GM21381 (cell line): ENCODE data around the gene PRSS57.

Experiments used
- ATAC-seq: cut with Tn5 transposase; IDR thresholded peaks from one replicate; pipeline ENCODE4 v1.9.1; 2021; ENCODE audit warnings: mild to moderate bottlenecking, moderate library complexity; ENCODE audit not compliant: unreplicated experiment

Gene PRSS57

DNA sequence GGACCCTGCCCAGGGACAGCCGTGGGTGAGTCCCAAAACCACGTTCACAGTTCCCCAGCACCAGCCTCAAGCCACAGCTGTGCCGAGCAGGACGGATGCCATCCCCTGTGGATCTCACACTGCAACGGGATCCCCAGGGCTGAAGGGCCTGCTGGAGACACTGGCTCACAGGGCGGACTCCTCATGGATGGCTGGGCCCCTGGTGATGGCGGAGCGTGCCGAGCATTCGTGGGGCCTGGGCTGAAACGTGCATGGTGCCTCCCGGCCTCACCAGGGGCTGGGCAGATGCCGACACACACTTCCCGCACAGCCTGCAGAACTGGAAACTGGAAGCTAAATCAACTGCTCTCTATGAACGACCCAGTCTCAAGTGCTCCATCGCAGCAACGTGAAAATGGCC lies 41.8 kb downstream of the PRSS57 start:
- ATAC-seq = no peak

DNA sequence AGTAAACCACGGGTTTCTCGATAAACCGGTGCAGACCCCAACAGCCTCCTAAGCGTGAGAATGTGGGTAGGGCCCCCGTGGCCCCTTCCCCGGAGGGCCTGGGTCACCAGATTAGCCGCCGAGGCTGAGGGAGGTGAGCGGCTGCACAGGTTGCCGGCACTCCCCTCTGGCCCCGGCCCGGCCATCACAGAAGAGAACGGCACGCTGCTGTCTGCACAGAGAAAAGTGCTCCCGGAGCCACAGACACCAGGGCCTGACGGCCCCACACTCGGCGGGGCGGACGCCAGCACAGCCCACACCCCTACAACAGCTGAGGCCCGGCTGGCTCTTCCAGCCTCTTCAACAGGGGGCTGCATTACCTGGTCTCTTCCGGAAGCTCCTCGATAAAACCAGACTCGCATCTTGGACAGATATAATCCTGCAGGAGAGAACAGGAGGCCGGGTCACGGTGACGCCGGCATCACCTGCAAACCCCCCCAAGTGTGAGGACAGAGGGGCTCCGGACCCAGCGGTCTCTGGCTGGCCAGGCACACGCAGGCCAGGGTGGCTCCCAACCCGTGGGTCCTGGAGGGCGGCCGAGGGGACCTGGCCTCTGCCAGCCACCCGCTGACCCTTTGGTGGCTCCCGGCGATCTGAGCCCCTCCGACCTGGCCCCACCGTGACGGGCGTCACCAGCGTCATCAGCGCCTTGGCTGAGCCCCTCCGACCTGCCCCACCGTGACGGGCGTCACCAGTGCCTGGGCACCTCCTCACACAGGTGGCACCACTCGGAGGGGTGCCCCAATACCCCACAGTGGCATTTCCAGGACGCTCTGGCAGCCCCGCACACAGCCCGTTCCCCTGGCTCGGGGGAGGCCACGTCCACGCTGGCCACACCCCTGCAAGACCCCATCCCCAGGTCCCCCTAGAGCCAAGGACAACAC lies 42.5 kb downstream of the PRSS57 start:
- no peak for ATAC-seq

DNA sequence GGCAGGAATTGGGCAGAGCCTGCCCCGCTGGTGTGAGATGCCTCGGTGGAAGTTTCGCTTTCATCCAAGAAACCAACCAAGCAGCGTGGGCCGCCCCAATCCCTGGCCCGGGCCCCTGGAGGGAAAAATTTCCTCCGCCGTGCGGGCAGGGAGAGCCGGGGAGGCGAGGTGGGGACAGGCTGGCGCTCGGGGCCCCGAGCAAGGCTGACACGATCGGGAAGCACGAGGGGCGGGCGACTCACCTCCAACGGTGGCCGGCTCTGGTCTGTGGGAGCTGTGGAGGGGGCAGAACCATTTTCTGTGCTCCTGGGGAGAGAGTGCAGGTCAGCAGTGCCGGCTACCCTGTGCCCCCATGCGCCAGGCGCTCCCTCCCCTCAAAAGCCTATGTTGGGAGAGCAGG lies 43.3 kb downstream of the PRSS57 start:
- ATAC-seq = no peak

- no peak for ATAC-seq
These were observed 44.0 kb downstream of the PRSS57 start for GRCh38 chr19:651114-651818.

DNA sequence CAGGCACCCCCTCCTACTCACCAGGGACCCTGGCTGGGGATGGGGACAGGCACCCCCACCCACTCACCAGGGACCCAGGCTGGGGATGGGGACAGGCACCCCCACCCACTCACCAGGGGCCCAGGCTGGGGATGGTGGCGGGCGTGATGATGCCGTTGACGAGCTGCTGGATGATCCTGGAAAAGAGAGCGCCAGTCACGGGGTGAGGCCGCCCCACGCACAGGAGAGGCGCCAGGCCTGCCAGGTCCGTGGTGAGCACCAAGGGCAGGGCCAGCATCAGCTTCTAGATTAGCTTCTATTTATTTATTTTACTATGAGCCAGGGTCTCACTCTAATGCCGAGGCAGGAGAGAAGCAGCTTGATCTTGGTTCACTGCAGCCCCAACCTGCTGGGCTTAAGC lies 45.1 kb downstream of the PRSS57 start:
- no peak for ATAC-seq

- no peak for ATAC-seq
These were observed 46.1 kb downstream of the PRSS57 start for GRCh38 chr19:648904-649801.

DNA sequence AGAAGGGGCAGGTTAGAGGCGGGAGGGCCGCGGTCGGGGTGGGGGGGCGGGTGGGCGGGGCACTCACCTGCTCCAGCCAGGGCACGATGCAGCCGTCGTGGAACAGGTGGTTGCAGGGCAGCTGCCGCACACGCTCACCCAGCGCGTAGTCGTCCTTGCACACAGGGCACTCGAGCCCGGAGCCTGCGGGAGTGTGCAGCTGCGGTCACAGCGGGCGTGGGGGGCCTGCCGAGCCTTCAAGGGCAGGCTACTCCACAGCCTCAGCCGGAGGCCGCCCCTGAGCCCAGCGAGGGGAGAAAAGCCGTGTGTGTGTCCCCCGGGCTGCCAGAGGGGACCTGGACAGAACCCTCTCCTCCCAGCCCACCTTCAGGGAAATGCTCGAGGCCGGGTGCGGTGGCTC lies 46.9 kb downstream of the PRSS57 start:
- no peak for ATAC-seq

DNA sequence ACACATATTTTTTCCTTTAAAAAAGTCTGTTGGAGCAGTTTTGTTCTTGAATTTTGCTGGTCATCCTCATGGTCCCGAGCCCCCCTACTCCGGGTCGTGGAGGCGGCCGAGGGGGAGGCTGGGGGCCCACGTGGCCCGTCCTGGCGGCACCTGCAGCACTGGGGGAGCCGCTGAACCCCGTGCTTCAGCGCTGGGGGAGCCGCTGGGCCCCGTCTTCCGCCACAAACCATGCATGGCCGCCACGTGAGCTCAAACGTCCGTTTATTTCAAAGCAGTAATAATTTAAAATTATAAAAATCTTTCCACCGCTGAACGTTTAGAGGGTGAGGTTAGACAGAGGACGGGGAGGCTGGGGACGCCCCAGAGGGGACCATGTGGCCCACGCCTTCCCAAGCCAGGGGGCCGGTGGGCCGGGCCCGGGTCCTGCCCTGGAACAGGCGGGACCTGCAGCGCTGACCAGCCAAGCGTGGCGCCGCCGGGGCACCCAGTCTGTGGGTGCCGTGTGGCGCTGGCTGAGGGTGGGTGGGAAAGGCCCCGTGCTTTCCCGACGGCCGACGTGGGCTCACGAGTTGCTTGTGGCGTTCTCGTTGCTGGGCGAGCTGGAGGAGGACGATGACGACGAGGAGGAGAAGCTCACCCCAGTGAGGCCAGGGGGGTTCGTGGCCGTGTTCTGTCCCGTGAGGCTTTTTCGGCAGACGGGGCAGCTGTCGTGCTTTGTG lies 47.5 kb downstream of the PRSS57 start:
- no peak for ATAC-seq

DNA sequence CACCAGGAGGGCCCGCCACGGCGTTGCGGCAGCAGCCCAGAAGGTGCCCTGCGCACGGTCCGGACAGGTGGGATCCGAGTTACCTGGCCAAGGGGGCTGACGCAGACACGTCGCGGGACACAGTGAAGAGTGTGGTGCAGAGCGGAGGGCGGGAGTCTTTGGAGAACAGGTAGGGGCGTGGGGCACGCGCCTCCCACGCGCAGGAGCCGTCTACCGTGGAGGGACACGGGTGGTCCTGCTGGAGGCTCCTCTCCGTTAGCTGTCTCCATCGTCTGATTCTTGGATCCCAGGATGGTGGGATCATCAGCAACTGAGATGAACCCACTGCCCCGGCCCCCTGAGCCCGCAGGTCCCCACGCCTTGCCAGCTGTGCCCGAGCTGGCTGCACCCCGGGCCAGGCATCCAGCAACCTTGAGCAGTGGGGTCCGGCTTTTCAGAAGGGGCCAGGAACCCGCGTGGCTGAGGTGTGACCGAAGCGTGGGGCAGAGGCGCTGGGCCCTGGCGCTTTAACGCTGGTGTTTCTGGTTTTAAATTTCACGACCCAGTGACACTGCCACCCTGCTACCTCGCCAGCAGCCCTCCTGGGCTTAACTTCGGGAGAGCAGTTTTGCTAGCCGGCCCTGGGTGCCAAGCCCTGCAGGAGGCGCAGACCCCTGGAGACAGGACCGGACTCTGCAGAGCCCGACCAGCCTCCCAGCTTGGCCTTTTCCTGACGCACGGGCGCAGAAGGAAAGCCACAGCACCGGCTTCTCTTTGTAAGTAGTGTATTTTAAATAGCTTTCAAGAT lies 48.3 kb downstream of the PRSS57 start:
- ATAC-seq = no peak

GRCh38 chr19:645912-646778 lies 49.1 kb downstream of the PRSS57 start:
- no peak for ATAC-seq

- ATAC-seq = no peak
These were observed 50.5 kb downstream of the PRSS57 start for GRCh38 chr19:644789-645188.

DNA sequence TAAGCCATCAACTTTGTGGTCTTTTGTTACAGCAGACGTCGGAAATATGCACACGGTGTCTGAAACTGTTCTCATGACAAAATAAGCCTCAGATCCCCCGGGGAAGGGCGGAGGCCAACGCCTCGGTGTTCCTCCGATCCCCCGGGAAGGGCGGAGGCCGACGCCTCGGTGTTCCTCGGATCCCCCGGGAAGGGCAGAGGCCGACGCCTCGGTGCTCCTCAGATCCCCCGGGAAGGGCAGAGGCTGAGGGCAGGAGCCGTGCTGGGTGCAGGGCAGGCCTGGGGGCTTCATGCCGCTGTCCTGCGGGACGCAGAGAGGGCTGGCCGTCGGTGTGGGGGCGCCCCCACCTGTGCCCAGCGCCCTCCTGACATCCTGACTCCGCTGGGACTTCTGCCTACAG lies 50.9 kb downstream of the PRSS57 start:
- no peak for ATAC-seq

DNA sequence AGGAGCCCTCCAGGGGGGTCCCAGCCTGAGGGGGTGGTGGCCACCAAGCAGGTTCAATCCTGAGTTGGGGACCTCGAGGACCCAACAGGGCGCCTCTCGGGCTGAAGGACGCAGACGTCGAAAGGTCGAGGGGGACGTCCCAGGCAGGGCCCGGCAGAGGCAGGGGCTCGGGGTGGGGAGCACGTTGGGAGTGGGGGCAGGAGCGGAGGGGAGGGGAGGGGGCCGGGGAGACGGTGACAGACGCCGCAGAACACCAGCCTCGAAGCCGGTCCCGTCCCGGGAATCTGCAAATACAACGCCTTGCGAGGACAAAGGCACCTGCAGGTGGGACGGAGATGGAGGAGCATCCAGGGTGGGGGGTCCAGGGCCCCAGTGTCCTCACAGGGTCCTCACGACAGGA lies 51.5 kb downstream of the PRSS57 start:
- ATAC-seq = no peak

DNA sequence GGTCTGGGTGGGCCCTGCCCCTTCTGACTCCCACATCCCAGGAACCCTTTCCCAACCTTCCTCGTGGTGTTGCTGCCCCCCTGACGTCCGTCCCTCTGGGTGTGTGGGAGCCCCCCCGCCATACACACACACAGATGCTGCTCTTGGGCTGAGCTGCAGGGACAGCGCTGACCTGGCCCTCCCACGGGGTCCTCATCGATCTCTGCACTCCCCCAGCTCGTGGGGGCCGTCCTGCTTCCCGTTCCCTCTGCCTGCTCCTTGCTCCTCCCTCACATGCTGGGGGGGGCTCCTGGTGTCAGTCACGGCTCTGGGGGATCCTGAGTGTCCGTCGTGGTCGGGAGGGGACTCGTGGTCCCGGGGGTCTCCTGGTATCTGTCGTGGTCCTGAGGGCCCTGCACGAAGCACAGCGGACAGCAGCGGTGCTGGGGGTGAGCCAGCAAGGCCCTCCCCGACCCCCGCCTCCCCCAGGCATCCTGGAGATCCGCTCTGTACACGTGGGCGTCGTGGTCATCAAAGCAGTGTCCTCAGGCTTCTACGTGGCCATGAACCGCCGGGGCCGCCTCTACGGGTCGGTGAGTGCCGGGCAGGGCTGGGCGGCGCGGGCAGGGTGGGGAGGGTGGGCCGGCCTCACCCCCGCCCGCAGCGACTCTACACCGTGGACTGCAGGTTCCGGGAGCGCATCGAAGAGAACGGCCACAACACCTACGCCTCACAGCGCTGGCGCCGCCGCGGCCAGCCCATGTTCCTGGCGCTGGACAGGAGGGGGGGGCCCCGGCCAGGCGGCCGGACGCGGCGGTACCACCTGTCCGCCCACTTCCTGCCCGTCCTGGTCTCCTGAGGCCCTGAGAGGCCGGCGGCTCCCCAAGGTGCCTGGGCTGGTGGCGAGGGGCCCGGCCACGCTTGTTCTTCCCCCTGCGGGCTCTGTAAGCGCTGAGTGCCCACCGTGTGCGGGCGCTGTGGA lies 52.2 kb downstream of the PRSS57 start:
- no peak for ATAC-seq

- ATAC-seq = no peak
These were observed 53.5 kb downstream of the PRSS57 start for GRCh38 chr19:641702-642101.

DNA sequence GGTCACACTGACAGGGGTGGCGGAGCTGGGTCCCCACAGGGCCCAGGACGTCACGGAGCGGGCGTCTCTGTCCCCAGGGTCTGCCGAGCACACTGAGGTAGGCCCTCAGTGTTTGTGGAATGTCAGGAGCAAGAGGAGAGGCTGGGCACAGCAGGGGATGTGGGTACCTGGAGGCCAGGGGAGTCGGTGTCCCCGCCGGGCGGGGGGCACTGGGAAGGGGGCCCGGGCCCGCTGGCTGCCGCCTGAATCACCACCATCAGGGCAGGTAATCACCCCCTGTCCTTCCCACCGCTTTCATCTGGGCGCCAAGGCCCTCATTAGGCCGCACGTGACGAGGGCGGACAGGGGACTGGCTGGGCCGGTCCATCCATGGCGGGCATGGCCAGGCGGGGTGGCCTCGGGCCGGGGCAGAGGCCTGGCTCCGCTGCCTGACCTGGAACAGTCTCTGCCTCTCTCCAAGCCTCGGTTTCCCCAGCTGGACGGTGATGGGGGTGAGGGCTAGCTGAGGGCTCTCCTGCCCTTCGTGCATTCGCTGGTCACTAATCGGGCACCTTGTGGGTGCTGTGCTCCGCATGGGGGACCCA lies 54.6 kb downstream of the PRSS57 start:
- no peak for ATAC-seq

GRCh38 chr19:640161-640558 lies 55.1 kb downstream of the PRSS57 start:
- no peak for ATAC-seq
